GM21367 (cell line): Measurements from ENCODE around the gene KSR2.
"Not testable (repeated sequence)": the region's sequence is repeated elsewhere in the genome, so short reads cannot be mapped to it uniquely, and the experiment has no call there.

Source experiments
- ATAC-seq: cut with Tn5 transposase; IDR thresholded peaks from one replicate; pipeline ENCODE4 v1.9.1; 2021; ENCODE audit not compliant: unreplicated experiment

Gene KSR2

GRCh38 chr12:117825827-117826226 lies 143.0 kb downstream of the KSR2 start:
- no peak for ATAC-seq

GRCh38 chr12:117821480-117822175 lies 147.2 kb downstream of the KSR2 start:
- no peak for ATAC-seq

GRCh38 chr12:117820216-117820907 lies 148.4 kb downstream of the KSR2 start:
- no peak for ATAC-seq

GRCh38 chr12:117819160-117819559 lies 149.6 kb downstream of the KSR2 start:
- no peak for ATAC-seq

- ATAC-seq: no peak
These were observed 150.4 kb downstream of the KSR2 start for GRCh38 chr12:117818400-117818799.

GRCh38 chr12:117809509-117809908 lies 159.3 kb downstream of the KSR2 start:
- no peak for ATAC-seq

- no peak for ATAC-seq
These were observed 160.8 kb downstream of the KSR2 start for GRCh38 chr12:117807946-117808345.

- no peak for ATAC-seq
These were observed 161.4 kb downstream of the KSR2 start for GRCh38 chr12:117807355-117807754.

GRCh38 chr12:117805865-117806264 lies 162.9 kb downstream of the KSR2 start:
- ATAC-seq: no peak

- ATAC-seq: no peak
These were observed 165.8 kb downstream of the KSR2 start for GRCh38 chr12:117803001-117803400.

GRCh38 chr12:117800711-117801110 lies 168.1 kb downstream of the KSR2 start:
- not testable (repeated sequence) for ATAC-seq

- no peak for ATAC-seq
These were observed 171.6 kb downstream of the KSR2 start for GRCh38 chr12:117797202-117797601.

- ATAC-seq: no peak
These were observed 175.8 kb downstream of the KSR2 start for GRCh38 chr12:117792877-117793424.

- ATAC-seq: no peak
These were observed 176.3 kb downstream of the KSR2 start for GRCh38 chr12:117792471-117792870.

- no peak for ATAC-seq
These were observed 177.8 kb downstream of the KSR2 start for GRCh38 chr12:117790948-117791347.

- ATAC-seq: no peak
These were observed 178.6 kb downstream of the KSR2 start for GRCh38 chr12:117790198-117790597.

GRCh38 chr12:117789195-117789912 lies 179.4 kb downstream of the KSR2 start:
- no peak for ATAC-seq

GRCh38 chr12:117778656-117779055 lies 190.1 kb downstream of the KSR2 start:
- no peak for ATAC-seq

- no peak for ATAC-seq
These were observed 193.6 kb downstream of the KSR2 start for GRCh38 chr12:117774941-117775775.

- ATAC-seq: no peak
These were observed 199.9 kb downstream of the KSR2 start for GRCh38 chr12:117768860-117769259.

- ATAC-seq: no peak
These were observed 202.8 kb downstream of the KSR2 start for GRCh38 chr12:117766008-117766407.
